Hepatocyte (in vitro differentiated cells): ENCODE results near the gene NKX2-2. TPM values are rescaled to one million over a fixed set of nuclear protein-coding genes. Genes with fewer than 3 reads are reported as not detected.

Experiments
- DNase-seq: peaks from one replicate; pipeline ENCODE4 v3.0.0-alpha.2; 2016; ENCODE audit warnings: low spot score
- H2AFZ ChIP-seq: fragments of 200-600 bp; sonication (generic); 2 replicates; pipeline ENCODE4 v1.6.0; 2016; ENCODE audit warnings: antibody characterized with exemption, mild to moderate bottlenecking
- H3K27ac ChIP-seq: fragments of 200-600 bp; sonication (generic); 2 replicates; pipeline ENCODE4 v1.5.1; 2016; ENCODE audit warnings: mild to moderate bottlenecking
- H3K27me3 ChIP-seq: fragments of 200-600 bp; sonication (generic); 2 replicates; pipeline ENCODE4 v1.6.1; 2016
- H3K36me3 ChIP-seq: fragments of 200-600 bp; sonication (generic); replicated peaks from 2 replicates; pipeline ENCODE4 v1.5.1; 2016; ENCODE audit warnings: low read depth; ENCODE audit not compliant: insufficient read depth
- H3K4me1 ChIP-seq: fragments of 200-600 bp; sonication (generic); 2 replicates; pipeline ENCODE4 v1.5.1; 2016; ENCODE audit warnings: mild to moderate bottlenecking, moderate library complexity; ENCODE audit not compliant: insufficient read depth
- H3K4me2 ChIP-seq: fragments of 200-600 bp; sonication (generic); 2 replicates; pipeline ENCODE4 v1.6.0; 2016
- H3K4me3 ChIP-seq: fragments of 200-600 bp; sonication (generic); 2 replicates; pipeline ENCODE4 v1.5.1; 2016; ENCODE audit warnings: mild to moderate bottlenecking
- H3K79me2 ChIP-seq: fragments of 200-600 bp; sonication (generic); 2 replicates; pipeline ENCODE4 v1.6.0; 2017; ENCODE audit warnings: mild to moderate bottlenecking
- H3K9me2 ChIP-seq: fragments of 200-600 bp; sonication (generic); replicated peaks from 2 replicates; pipeline ENCODE4 v1.6.0; 2017; ENCODE audit warnings: mild to moderate bottlenecking; ENCODE audit not compliant: insufficient read depth
- H3K9me3 ChIP-seq: fragments of 200-600 bp; sonication (generic); 2 replicates; pipeline ENCODE4 v1.5.1; 2016; ENCODE audit warnings: low read depth, mild to moderate bottlenecking
- H4K20me1 ChIP-seq: fragments of 200-600 bp; sonication (generic); 2 replicates; pipeline ENCODE4 v1.6.0; 2016; ENCODE audit warnings: mild to moderate bottlenecking; ENCODE audit not compliant: insufficient read depth, poor library complexity, severe bottlenecking
- EZH2 ChIP-seq: fragments of 200-600 bp; sonication (generic); IDR thresholded peaks from 2 replicates; pipeline ENCODE4 v1.6.1; 2016; ENCODE audit warnings: antibody characterized with exemption, mild to moderate bottlenecking, borderline replicate concordance
- EZH2phosphoT487 ChIP-seq: fragments of 200-600 bp; sonication (generic); IDR thresholded peaks from one replicate; pipeline ENCODE4 v1.6.1; 2018; ENCODE audit warnings: antibody characterized with exemption, mild to moderate bottlenecking, low read depth, moderate library complexity; ENCODE audit not compliant: unreplicated experiment, severe bottlenecking
- WGBS: methylation state at CpG from one replicate; pipeline ENCODE4 v1.1.6; 2016; ENCODE audit warnings: low lambda C conversion rate; ENCODE audit errors: missing lambda C conversion rate; 5-methylcytosine and 5-hydroxymethylcytosine counted together
- polyA plus RNA-seq: library from polyadenylated mRNA; unstranded; fragments of >200 nt; fragmentation: Nextera tagmentation; extraction: Ambion mirVana; gene quantifications from 2 replicates; pipeline ENCODE4 v1.2.1, GENCODE V29; 2016
- total RNA-seq: library from RNA; depleted of rRNA; stranded (reverse); fragments of >200 nt; gene quantifications from 2 replicates; pipeline ENCODE4 v1.2.3, GENCODE V29; 2014
- TF ChIP-seq, protein P1 (sequence below): fragments of 200-600 bp; sonication (generic); IDR thresholded peaks from 2 replicates; pipeline ENCODE4 v1.5.1; 2016; ENCODE audit warnings: antibody characterized with exemption, mild to moderate bottlenecking; ENCODE audit not compliant: poor library complexity

NKX2-2 gene
- total and polyA plus RNA-seq, 2 experiments from 2014 or later: 0.33 TPM; not detected in 1

- H4K20me1 ChIP-seq: no peaks in the 10 kb centered on the region
- peaks cover 22% of the 10 kb centered on the region for H3K4me1 ChIP-seq
- H3K4me2 ChIP-seq: peak overlapping the region; percentile 89
- H3K4me3 ChIP-seq: no peak overlapping the region
- no peaks in the 10 kb centered on the region for H3K9me3 ChIP-seq
- no peak for DNase-seq
- 2% methylated on average over 15 of the region's 39 CpGs for WGBS
- H3K27me3 ChIP-seq: peaks cover 99% of the 10 kb centered on the region
- H3K9me2 ChIP-seq: no peaks in the 10 kb centered on the region
- no peaks in the 10 kb centered on the region for H3K36me3 ChIP-seq
- H3K79me2 ChIP-seq: no peaks in the 10 kb centered on the region
- H3K27ac ChIP-seq: no peak overlapping the region
- no peak overlapping the region for H2AFZ ChIP-seq
- TF ChIP-seq, protein P1, sequence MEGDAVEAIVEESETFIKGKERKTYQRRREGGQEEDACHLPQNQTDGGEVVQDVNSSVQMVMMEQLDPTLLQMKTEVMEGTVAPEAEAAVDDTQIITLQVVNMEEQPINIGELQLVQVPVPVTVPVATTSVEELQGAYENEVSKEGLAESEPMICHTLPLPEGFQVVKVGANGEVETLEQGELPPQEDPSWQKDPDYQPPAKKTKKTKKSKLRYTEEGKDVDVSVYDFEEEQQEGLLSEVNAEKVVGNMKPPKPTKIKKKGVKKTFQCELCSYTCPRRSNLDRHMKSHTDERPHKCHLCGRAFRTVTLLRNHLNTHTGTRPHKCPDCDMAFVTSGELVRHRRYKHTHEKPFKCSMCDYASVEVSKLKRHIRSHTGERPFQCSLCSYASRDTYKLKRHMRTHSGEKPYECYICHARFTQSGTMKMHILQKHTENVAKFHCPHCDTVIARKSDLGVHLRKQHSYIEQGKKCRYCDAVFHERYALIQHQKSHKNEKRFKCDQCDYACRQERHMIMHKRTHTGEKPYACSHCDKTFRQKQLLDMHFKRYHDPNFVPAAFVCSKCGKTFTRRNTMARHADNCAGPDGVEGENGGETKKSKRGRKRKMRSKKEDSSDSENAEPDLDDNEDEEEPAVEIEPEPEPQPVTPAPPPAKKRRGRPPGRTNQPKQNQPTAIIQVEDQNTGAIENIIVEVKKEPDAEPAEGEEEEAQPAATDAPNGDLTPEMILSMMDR: no peak
- peak; percentile 90 for TF ChIP-seq EZH2phosphoT487
- TF ChIP-seq EZH2: peak; percentile 27
Observed at GRCh38 chr20:21514553-21515251, 838 bp upstream of the NKX2-2 start.

- H4K20me1 ChIP-seq: no peaks in the 10 kb centered on the region
- peak; percentile 8 for TF ChIP-seq EZH2
- TF ChIP-seq EZH2phosphoT487: peak; percentile 86
- TF ChIP-seq, protein P1: no peak
- 3% methylated on average over 30 of the region's 30 CpGs for WGBS
- no peaks in the 10 kb centered on the region for H3K79me2 ChIP-seq
- no peak for DNase-seq
- H3K9me2 ChIP-seq: no peaks in the 10 kb centered on the region
- no peaks in the 10 kb centered on the region for H3K9me3 ChIP-seq
- H2AFZ ChIP-seq: no peak overlapping the region
- no peak overlapping the region for H3K4me3 ChIP-seq
- H3K4me2 ChIP-seq: peak overlapping the region; percentile 89
- H3K27ac ChIP-seq: no peak overlapping the region
- H3K4me1 ChIP-seq: peaks cover 22% of the 10 kb centered on the region
- H3K36me3 ChIP-seq: no peaks in the 10 kb centered on the region
- H3K27me3 ChIP-seq: peaks cover 98% of the 10 kb centered on the region
Observed at GRCh38 chr20:21513181-21513663, 642 bp downstream of the NKX2-2 start.

DNA sequence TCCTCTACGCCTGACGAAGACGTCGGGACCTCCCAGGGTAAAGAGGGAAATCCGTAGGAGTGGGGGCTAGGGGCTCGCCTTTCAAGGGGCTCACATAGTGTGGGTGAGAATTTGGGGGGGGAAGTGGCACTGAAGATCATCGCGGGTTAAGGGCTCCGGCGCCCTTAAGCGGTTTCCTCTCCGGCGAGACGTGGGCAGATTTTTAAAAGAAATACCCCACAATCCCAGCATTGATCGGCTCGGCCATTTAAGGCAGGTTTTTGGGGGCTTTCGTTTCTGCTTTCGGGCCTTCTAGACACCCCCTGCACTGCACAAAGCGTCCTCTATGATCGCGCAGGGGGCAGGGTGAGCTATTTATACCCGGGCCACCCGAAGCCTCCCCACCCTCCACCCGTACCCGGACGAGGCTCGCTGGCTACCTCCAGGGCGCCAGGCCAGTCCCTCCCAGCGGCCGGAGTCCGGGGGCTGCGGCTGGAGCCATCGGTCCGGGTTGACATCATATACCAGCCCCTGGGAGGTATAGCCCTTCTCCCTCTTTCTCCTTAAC, 1.2 kb downstream of the NKX2-2 start:
- no peaks in the 10 kb centered on the region for H3K9me2 ChIP-seq
- 2% methylated on average over 34 of the region's 34 CpGs for WGBS
- TF ChIP-seq EZH2phosphoT487 (peak; percentile 87), EZH2 (peak; percentile 80)
- TF ChIP-seq, protein P1: no peak
- no peak overlapping the region for H2AFZ ChIP-seq
- H4K20me1 ChIP-seq: no peaks in the 10 kb centered on the region
- peaks cover 98% of the 10 kb centered on the region for H3K27me3 ChIP-seq
- H3K4me3 ChIP-seq: no peak overlapping the region
- H3K79me2 ChIP-seq: no peaks in the 10 kb centered on the region
- peaks cover 22% of the 10 kb centered on the region for H3K4me1 ChIP-seq
- no peak overlapping the region for H3K27ac ChIP-seq
- H3K4me2 ChIP-seq: peak overlapping the region; percentile 89
- DNase-seq: no peak
- no peaks in the 10 kb centered on the region for H3K36me3 ChIP-seq
- no peaks in the 10 kb centered on the region for H3K9me3 ChIP-seq
